Islet of Langerhans (tissue), 1 donor: ENCODE data around the gene MEIS2.

ENCODE experiments used
- FAIRE-seq: peaks from one replicate; lab custom pipeline; 2011; peaks lifted over from hg19 to GRCh38; lab: Jason Lieb, UNC

Gene MEIS2

DNA sequence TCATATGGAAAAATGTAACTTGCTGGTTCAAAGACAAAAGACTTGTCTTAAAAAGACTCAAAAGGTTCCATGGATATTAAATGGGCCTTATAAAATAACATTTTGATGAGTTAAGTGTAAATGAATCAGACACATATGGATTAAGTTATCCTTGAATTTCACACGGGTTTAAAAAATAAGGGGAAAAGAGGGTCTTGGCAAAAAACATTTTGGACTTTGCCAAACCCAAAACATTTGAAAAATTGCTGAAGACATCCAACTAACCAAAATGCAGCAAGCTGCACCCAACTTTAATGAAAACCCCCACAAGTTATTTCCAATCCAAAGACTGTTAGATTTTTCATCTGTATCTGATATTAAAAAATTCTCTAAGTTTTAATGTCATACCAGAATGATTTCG is 200.7 kb downstream of the MEIS2 start:
- peak; percentile 24 for FAIRE-seq

DNA sequence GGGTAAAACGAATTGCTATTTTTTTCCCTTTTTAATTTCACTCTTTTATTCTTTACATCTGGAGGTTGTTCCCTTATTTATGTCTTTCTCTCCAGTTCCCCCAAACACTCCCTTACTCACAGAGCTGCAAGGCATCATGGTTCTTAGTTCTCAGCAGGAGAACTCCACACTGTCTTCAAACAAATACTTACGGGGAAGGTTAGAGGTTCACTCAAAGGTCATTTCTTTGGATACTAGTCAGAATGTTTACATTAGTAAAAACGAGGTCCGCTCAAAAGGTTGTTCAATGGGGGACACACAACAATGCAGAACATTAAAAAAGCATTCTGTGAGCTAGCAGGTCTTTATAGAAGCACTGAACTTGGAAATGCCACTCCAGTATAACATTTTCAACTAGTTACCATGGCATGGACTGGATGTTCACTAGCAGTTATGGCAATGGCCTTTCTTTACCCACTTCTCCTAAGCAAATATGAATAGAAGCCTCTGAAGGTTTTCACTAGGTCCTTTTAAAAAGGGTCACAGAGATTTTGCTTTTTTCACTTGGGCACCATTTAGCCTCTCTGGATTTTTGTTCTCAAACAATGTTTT is 201.7 kb downstream of the MEIS2 start:
- no peak for FAIRE-seq

DNA sequence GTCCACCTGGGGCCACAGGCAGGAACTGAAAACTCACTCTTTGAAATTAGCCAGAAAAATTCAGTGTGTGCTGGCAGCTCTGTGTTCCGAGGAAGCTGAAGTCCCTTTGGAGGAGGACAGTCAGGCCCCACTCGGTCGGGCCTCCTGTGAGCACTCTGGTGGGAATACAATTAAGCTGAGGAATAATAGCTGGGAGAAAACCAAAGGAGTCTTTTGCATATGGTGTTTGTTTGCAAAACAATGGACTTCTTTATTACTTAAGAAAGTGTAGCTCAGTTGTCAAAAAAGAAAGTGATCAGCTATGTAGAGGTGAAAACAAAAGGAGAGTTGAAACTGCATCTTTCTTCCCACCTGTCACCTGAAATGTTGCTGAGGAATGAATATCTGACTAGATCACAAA is 202.5 kb downstream of the MEIS2 start:
- no peak for FAIRE-seq

DNA sequence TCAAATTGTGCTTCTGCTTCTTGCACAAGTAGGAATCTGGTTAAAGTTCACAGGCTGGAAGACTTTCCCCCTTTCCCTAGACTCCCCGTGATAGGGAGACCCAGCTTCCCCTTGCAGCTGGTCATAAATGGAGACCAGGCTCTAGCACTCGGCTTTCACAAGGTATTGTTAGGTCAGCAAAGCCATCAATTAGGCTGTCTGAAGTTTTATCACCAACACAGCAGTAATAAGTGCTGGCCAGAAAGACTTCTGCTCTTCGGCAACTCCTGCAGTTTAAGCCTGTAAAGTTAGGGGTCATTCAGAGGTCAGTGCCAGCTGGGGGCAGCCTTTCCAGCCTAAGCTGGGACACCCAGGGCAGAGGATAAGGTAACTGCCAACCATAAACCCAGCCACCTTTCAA is 203.4 kb downstream of the MEIS2 start:
- FAIRE-seq = no peak

DNA sequence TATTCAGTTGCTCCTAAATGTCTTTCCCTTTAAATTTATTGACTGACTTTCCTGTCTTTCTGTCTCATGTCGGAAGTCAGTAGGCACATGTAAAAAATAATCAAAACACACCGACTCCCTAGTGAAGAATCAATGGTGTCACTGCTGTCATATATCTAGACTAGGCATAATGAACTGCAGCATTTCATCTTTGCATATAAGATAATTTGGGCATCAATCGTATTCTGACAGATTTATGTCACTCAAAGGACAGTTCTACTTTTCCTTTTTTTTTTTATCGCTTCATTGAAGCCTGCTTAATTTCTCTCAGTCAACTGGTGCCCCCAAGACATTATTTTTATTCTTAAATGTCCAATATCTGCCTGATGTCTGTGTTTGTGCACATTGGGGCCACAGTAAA is 206.3 kb downstream of the MEIS2 start:
- FAIRE-seq = no peak

DNA sequence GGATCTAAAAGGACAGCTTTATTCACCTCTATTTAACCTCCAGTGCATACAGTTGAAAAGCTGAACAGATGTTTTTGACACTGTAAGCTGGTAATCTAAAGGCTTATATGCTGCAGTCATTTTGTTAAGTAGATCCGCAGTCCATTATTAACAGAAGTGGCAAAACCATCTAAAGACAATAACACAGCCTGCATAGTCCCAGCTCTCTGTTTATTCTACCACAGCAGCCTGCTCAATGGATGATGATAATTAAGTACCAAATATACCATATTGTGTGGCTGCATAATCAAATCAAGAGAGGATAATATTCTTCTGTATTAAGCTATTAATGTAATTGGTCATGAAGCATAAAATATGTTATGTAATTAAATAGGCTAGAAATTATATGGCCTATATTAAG is 207.1 kb downstream of the MEIS2 start:
- FAIRE-seq = peak; percentile 88

DNA sequence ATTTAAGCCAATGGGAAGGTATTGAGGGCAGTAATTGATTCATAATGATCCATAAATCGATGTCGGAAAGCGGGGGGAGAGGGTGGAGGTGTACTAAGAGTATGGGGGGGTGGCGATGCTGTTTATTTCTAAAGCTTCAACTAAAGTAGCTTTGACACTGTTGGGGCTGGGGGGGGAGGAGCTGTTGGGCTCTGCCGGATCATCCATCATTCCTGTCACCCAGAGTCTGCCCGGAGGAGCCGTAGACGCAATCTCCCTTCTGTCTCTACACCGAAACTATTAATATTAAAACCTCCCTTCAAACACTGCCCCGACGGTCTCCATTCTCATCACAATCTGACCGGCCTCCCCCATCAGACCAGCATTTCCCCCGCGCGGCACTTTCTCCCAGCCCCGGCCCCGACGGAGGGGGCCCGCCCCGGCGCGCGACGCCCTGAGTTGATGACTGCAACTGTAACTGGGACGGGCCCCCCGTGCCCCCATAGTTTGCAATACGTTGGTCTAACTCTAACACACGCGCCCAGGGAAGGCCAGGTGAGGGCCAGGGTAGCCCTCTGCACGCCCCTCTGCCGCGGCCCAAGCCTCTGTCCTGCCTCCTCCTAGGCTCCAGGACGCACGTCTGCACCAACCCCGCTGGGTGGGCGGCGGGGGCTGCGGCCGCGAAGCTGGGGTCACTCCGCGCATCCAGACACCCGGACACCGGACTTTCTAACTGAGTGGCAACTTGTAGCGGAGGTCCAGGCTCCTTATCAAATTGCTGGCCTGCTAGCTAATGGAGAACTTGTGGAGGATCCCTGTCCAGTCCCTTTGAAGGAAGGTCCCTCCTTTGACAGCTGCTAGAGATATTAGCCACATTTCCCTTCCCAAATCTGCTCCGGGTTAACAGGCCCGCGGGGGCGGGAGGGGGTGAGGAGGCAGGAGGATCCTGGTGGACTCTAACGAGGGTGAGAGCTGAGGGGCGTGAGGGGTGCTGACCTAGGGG is 212.0 kb downstream of the MEIS2 start:
- no peak for FAIRE-seq

DNA sequence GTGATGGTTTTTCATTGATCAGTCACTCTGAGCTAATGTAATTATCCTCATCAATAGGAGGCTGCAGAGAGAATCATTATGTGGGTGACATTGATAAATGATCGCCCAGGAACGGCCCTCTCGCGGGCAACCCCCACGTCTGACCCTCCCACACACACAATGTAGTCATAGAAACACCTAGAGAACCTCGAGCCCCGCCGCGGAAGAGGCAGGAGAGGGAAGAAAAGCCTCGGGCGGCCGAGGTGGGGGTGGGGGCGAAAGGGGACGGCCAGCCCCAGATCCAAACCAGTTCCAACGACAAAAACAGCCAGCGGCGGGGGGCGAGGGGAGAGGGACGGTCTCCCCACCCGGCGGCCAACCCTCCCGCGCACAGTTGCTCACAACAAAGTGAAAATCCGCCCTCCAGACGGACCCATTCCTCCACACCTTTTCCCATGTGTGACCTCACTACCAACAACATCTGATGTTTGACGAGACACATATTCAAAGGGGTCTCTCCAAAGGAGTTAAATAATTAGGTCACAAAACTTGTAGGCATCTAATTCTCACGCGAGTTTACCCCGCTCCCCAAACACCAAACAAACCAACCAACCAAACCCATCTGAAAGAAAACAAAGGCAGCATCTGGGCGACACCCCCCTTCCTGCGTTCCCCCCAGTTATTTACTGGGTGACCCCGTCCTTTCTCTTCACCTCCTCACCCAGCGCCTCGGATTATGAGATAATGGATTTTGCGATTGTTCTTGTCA is 213.0 kb downstream of the MEIS2 start:
- FAIRE-seq = no peak

DNA sequence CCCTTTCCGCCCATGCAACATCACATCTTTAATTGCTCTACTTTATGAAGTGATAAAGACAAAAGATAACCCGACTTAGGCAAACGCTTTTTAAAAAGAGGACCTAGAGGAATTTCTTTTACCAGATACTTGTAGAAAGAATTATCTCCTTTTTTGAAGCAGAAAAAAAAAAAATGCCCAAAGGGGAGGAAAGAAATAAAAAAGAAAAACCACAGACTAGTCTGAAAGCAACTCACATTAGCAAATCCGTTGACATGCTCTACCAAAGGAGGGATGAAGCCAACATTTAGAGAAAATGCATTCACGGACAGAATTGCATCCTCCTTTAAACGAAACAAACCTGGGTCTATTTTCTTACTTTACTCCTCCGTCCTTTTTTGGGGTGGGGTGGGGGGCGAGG is 213.6 kb downstream of the MEIS2 start:
- FAIRE-seq = no peak

DNA sequence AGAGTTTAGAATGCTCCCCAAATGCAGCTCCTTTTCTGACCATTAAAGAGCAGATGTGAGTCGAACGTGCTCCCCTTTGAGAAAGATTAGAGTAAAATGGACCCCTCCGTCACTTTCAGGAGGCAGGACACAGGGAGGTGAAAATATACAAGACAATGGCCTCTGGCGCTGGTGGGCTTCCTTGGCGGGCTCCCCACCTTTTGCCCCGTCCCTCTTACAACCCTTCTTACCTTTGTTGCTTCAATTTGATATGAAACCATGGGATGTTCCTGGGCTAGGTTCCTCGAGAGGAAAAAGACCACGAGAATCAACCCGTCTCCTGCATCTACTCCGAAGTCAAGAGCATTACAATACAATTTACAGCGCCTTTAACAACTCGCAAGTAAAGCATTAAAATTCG is 214.2 kb downstream of the MEIS2 start:
- no peak for FAIRE-seq

DNA sequence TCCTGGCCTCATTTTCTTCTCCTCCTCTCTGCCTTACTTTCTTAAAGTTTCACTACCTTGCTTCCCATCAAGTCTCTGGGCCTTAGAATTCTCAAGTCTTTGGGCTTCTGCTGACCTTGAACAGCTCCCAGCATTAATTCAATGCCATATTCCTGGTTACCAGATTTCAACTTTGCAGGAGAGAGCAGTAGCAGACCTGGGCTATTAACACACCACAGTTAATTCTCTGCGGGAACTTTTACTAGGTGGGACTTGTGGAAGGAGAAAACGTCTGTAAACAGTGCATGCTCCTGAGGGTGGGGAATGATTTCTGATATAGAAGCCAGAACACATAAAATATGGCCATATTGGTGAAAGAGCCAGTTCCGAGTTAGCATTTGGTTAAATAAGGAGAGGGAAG is 214.6 kb downstream of the MEIS2 start:
- FAIRE-seq = no peak

DNA sequence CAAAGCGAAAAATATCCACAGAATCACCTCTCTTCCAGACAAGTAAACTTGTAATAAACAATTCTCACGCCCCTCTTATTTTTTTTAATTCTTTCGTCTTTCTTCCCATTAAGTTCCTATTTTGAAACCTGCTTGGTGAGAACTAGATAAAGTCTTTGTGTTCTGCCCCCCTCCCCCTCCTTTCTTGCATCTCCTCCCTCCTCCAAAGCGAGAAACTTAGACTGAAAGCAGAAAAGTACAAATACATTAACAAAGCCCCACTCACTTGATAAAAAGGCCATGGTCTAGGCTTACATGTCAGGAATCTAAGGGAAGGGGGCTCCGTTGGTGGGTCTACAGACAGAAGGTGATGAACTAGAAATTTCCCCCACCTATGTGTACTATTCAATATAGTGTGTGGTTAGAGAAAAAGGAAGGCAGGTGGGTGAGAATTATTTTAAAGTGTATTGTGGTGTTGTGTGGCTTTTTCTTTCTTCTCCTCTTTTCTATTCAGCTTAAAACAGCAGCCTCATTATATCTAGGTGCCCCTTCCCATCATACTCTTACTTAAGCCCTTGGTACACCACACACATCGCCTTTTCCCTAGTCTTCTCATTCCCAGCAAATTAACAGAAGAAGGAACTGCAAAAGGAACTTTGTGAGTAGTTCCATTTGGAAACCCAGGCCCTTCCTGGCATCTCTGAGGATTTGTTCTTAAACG is 215.3 kb downstream of the MEIS2 start:
- no peak for FAIRE-seq

DNA sequence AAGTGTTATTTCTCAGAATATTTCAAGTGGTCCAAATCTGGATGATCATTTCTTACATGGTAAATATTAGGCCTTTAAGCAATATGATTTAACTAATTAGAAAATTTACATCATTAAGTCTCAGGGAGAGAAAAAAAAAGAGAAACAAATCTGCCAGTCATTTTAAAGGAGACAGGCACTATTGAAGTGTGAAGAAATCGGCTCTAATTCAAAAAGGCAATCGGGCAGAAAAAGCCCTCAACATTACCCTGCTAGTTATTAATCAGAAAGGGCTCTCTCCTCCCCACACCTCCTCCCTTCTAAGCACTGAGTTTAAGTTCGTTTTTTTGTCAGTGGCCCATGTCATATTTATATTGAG is 215.9 kb downstream of the MEIS2 start:
- FAIRE-seq = peak; percentile 94

DNA sequence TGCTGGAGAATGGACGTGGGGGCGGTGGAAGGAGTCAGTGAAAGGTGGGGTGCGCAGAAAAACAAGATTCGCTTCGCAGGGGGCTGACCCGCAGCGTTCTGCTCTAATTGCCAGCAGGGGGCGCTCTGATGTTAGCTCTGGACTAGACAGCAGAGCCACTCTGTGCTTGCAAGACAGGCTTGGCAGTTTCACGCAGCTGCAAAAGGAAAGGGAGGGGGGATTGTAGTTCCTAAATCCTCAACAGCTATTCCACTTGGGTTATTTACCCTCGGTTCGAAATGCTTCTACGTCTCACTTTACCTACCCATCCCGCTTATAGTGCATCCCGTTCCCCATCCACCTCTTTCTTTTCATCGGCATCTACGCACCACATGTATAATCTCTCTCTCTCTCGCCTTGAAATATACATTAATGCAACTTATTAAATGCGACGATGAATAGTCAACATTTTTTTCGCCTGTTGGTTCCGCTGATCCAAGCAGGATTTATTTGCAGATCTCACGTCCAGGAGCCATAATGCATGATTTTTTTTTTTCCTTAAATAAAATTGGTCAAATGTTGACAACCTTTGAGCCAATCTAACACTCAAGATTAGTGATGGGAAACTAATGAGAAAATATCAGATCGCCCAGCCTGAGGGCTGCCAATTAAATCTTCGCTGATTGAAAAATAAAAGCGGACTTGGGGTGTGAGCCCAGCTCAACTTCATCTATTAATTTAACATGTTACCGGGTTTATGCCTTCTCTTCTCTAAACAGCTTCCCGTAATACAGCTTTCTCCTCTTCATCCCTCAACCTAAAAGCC is 216.4 kb downstream of the MEIS2 start:
- peak; percentile 65 for FAIRE-seq

DNA sequence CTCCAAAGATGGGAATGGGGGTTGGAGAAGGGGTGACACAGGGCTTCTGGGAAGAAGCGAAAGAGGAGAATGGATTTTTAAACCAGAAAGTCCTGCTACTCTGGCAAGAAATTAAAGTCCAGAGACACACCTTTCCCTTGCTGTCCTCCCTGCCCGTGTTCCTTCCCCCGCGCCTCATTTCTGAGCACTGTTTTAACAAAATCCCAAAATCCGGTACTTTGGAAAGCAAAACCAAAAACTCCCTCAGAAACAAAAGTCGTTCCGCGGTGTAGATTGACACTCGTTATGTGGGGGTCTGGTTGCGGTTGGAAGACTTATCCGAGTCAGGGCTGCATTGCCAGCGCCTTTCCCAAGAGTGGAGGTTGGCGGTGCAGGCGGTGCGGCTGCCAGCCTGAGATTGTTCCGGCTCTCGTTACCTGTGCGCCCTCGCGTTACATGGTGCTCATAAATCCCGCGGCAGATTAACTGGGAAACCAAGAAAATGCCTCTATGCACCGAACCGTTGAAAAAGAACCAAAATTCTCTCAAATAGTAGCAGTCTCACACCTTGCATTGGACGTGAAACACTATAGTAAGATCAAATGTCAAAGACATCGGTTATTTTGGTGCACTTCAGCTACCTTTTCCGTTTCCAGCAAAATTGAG is 217.7 kb downstream of the MEIS2 start:
- no peak for FAIRE-seq

DNA sequence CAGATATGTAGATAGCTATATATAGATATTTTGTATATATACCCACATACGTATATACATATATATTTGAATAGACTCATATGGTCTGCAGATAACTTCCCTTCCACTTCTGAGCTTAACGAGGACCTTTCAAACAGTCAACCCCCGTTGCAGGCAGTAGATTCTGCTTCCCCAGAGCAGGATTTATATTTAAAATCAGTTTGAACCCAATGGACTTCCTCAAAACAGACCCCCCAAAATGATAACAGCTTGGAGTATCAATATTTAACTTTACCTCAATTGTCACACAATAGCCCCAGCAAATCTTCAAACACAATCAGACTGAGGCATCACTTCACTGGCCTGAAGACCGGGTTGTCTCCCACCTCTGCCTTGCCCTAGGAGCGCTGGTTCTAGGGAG is 218.3 kb downstream of the MEIS2 start:
- FAIRE-seq = no peak

DNA sequence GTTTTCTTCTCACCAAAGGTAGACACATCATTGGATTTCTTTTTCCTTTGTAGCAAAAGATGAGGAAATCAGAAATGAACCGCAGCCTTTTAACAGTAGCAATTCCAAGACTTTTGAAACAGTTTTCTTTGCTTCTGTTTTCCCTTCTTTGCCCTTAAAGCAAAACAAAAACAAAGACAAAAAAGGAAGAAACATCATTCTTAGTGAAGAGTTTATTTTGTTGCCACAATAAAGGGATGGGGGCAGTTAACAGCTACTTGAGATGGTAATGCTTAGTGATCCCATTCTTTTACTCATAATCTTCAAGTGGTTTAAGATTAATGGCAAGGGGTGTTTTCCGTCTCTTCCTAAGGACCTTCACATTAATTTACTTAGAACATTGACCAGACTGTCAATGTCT is 218.8 kb downstream of the MEIS2 start:
- no peak for FAIRE-seq

DNA sequence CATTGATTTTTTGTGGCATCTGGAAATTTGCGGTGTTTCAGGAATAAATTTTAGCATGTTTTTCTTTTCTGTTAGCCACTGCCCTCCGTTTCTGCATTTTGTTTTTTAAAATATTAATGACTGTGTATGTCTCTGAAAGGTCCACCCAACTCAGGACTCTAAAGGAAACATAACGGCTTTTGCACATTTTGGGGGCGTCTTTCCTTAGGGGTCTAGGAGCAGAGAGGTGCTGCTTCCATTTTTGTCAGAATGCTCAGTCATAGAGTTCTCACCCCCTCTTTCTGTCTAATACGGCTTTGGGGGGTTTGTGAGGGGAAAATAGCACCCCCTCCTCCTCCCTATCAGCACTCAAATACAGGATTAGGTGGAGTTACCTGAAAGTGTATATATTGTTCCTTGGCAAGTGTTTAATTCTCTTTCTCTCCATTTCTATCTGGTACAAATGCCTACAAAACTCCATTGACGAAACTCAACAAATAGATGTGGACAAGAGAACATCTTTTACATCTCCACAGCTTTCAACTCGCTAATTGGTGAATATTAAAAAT is 219.4 kb downstream of the MEIS2 start:
- no peak for FAIRE-seq

DNA sequence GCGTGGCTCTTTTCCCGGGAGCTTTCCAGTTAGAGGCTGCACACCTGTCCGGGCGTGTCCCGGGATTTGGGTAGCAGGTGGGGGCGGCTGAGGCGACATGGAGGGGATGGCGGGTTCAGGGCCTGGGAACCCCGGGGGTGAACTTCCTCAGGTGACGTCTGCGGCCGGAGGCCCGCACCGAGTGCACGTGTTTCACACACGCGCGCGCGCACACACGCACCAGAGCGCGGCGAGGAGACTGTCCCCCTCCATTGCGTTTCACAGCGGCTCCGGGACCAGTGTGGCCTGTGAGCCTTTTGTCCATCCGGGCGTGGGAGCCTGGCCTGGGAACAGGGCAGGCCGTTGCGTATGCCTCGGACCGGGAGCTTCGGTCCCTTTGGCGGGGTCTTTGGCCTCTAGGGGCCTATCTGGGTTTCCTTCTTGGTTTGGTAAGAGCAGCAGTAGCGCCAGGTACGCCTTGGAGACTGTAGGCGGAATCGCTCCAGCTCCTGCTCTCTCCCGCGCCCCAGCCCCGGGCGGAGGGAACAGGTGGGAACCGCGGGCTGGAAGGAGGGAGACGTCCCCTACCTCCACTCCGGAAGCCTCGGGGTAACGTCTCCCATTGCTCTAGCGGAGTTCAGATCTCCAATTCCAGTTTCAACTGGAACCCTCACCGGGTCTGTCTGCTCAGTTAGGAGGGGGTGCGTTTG is 220.0 kb downstream of the MEIS2 start:
- no peak for FAIRE-seq

DNA sequence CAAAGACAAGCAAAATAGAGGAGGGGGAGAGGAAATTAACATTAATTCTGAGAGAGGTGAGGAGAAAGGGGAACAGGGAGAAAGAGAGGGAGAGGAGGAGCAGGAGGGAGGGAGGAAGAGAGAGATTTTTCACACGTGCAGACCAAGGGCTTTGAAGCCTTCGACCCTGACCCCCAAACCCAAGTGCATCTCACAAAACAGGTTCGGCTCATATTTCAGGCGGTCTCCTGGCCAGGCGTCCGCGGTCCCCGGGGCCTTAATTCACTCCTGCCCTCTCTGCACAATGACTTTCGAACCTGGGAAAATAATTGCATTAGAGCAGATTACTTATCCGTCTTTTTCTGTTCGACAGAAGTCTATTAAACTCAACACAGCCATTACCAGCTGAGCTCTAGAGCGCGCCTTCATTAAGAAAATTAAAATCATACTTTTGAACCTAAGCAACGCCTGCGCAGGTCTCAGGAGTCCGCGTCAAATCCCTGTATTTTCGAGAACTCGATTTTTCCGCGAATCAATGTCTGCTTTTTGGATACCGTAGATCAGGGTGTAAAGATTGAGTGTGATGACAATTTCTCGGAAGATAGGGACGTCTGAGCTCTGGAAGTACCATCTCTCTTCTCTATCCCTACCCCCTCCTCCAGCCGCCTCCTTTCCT is 220.7 kb downstream of the MEIS2 start:
- FAIRE-seq = no peak
